ENCODE data around the gene NCK2.

DNA sequence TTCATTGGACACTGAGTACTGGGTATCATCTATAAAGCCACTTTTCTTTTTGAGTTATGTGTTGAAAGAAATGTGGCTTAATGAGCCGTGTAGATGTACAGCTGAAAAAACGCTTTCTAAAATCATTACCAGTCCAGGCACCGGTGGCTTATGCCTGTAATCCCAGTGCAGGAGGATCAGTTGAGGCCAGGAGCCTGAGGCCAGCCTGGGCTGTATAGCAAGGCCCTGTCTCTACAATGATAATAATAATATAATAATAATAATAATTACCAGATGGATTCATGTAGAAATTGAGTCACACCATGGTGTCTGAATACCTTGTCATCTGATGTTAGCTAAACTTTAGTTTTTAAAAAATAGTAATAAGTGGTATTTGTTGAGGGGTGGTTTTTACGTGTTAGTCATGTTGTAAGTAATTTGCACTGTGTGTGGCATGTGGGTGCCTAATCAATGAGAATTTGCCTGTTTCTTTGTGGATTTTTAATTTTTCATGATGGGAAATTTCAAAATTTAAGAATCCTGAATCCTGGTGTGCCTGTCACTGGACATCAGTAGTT is 30.1 kb downstream of the NCK2 start:
- TF ChIP-seq, protein P1, sequence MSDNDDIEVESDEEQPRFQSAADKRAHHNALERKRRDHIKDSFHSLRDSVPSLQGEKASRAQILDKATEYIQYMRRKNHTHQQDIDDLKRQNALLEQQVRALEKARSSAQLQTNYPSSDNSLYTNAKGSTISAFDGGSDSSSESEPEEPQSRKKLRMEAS (IDR thresholded peaks at IDR 0.05), result no peak
- TF ChIP-seq ZNF20 (CRISPR knock-in tag; IDR thresholded peaks at IDR 0.05) (no peak), ZSCAN20 (CRISPR knock-in tag; IDR thresholded peaks at IDR 0.05; ENCODE audit: borderline replicate concordance) (no peak)
- TF ChIP-seq, protein P2, sequence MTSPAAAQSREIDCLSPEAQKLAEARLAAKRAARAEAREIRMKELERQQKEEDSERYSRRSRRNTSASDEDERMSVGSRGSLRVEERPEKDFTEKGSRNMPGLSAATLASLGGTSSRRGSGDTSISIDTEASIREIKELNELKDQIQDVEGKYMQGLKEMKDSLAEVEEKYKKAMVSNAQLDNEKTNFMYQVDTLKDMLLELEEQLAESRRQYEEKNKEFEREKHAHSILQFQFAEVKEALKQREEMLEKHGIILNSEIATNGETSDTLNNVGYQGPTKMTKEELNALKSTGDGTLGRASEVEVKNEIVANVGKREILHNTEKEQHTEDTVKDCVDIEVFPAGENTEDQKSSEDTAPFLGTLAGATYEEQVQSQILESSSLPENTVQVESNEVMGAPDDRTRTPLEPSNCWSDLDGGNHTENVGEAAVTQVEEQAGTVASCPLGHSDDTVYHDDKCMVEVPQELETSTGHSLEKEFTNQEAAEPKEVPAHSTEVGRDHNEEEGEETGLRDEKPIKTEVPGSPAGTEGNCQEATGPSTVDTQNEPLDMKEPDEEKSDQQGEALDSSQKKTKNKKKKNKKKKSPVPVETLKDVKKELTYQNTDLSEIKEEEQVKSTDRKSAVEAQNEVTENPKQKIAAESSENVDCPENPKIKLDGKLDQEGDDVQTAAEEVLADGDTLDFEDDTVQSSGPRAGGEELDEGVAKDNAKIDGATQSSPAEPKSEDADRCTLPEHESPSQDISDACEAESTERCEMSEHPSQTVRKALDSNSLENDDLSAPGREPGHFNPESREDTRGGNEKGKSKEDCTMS (CRISPR knock-in tag; conservative IDR thresholded peaks at IDR 0.05), result no peak

Measured in HepG2 (cell line).